DLD1 (cell line): ENCODE data around the gene PHOX2A.

ENCODE experiments used
- in situ Hi-C: cut with HindIII; loops from 2 replicates; pipeline ENCODE4 v1.10.0; 2017; ENCODE audit warnings: low sequenced_read_pairs

PHOX2A gene

DNA sequence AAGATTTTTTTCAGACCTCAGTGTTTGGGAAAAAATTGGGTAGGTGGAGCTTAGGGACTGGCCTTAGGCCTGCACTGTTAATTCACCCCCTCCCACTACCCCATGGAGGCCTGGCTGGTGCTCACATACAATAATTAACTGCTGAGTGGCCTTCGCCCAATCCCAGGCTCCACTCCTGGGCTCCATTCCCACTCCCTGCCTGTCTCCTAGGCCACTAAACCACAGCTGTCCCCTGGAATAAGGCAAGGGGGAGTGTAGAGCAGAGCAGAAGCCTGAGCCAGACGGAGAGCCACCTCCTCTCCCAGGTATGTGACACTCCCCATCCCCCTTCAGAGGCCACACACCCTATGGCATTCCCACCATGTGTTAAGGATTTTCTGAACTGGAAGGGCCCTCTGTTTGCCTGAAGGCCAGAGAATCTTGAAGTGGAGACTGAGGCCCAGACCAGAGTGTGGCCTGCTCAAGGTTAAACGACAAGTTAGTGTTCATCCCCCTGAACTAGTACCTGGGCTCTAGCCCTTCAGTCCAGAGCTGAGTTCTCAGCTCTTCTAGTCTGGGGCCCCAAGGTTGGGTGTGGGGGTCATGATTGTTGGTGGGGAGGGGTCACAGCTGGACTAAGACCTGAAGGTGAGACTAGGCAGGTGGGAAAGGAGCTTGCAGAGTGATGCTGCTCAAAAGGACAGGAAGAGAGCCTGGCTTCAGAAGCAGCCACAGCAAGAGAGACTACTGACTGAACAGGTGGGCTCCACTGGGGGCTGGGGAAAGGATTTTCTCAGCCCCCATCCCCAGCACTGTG, 54.3 kb downstream of the PHOX2A start:
- in situ Hi-C loops = no loop called here
